Smooth muscle cell (in vitro differentiated cells): ENCODE data around the gene NCKIPSD. TPM values are rescaled to one million over a fixed set of nuclear protein-coding genes. Genes with fewer than 3 reads are reported as not detected.

Experiments used
- DNase-seq: peaks from one replicate; lab custom pipeline; 2025; ENCODE audit not compliant: unreplicated experiment; lab: John Stamatoyannopoulos, UW
- H2AFZ ChIP-seq: fragments of 200-600 bp; sonication (generic); 2 replicates; pipeline ENCODE4 v1.6.0; 2016; ENCODE audit warnings: antibody characterized with exemption, low read depth, mild to moderate bottlenecking
- H3F3A ChIP-seq: fragments of 200-600 bp; sonication (generic); 2 replicates; pipeline ENCODE4 v1.6.0; 2017; ENCODE audit warnings: antibody characterized with exemption, low read depth
- H3K27ac ChIP-seq: fragments of 200-600 bp; sonication (generic); 2 replicates; pipeline ENCODE4 v1.5.1; 2016; ENCODE audit warnings: low read depth, mild to moderate bottlenecking
- H3K27me3 ChIP-seq: fragments of 200-600 bp; sonication (generic); 2 replicates; pipeline ENCODE4 v1.6.1; 2016; ENCODE audit warnings: low read depth, mild to moderate bottlenecking
- H3K36me3 ChIP-seq: fragments of 200-600 bp; sonication (generic); 2 replicates; pipeline ENCODE4 v1.5.1; 2016; ENCODE audit warnings: low read depth
- H3K4me1 ChIP-seq: fragments of 200-600 bp; sonication (generic); 2 replicates; pipeline ENCODE4 v1.5.1; 2016; ENCODE audit warnings: low read depth
- H3K4me2 ChIP-seq: fragments of 200-600 bp; sonication (generic); 2 replicates; pipeline ENCODE4 v1.6.0; 2016; ENCODE audit warnings: mild to moderate bottlenecking
- H3K4me3 ChIP-seq: fragments of 200-600 bp; sonication (generic); 2 replicates; pipeline ENCODE4 v1.5.1; 2016; ENCODE audit warnings: mild to moderate bottlenecking
- H3K79me2 ChIP-seq: fragments of 200-600 bp; sonication (generic); 2 replicates; pipeline ENCODE4 v1.6.0; 2016; ENCODE audit warnings: low read depth, mild to moderate bottlenecking
- H3K9ac ChIP-seq: fragments of 200-600 bp; sonication (generic); 2 replicates; pipeline ENCODE4 v1.6.0; 2016; ENCODE audit warnings: low read depth
- H3K9me3 ChIP-seq: fragments of 200-600 bp; sonication (generic); replicated peaks from 2 replicates; pipeline ENCODE4 v1.5.1; 2016; ENCODE audit warnings: low read depth
- H4K20me1 ChIP-seq: fragments of 200-600 bp; sonication (generic); 2 replicates; pipeline ENCODE4 v1.6.0; 2016; ENCODE audit warnings: low read depth
- CTCF ChIP-seq: fragments of 200-600 bp; sonication (generic); IDR thresholded peaks from 2 replicates; pipeline ENCODE4 v1.5.1; 2017; ENCODE audit warnings: borderline replicate concordance, mild to moderate bottlenecking, antibody characterized with exemption; ENCODE audit not compliant: insufficient read depth, poor library complexity, severe bottlenecking
- WGBS: methylation state at CpG from one replicate; pipeline ENCODE4 v1.1.7; 2016; ENCODE audit warnings: low lambda C conversion rate; 5-methylcytosine and 5-hydroxymethylcytosine counted together
- polyA plus RNA-seq: library from polyadenylated mRNA; unstranded; fragments of >200 nt; fragmentation: Nextera tagmentation; extraction: Ambion mirVana; gene quantifications from 2 replicates; pipeline ENCODE4 v1.2.1, GENCODE V29; 2016
- total RNA-seq: library from RNA; depleted of rRNA; stranded (reverse); fragments of >200 nt; gene quantifications from 2 replicates; pipeline ENCODE4 v1.2.3, GENCODE V29; 2014

The NCKIPSD gene
- total and polyA plus RNA-seq, 2 experiments from 2014 or later: 13.8 to 21.6 TPM

DNA sequence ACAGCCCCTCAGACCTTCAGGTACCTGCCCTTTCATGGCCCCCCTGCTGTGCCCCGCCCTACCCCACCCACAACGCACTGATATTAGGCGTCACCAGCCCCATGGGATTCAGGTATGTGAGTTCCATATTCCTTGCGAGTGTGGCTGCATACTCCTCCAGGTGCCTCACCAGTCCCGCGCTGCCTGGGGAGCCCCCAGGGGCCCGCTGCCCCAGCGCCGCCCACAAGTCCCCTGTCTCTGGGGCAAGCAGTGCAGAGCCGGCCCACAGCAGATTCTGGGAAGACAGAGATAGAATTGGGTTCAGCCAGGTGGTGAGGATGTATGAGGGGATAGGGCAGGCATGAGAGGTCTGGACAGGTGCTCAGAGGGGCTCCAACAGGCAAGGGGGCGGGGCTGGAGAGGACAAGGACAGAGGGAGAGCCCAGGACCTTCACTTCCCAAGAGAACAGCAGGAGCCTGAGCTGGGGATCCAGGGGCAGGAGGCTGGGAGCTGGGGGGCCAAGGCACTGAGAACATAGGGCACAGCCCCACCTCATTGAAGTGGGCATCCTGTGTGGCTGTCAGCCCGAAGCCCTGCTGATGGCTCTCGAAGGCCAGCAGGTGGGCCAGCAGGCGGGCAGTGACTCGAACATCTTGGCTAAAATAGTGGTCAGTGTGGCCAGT lies 37.4 kb downstream of the NCKIPSD start:
- Histone ChIP-seq H3K4me2 (no peak overlapping the region), H3K9ac (no peak overlapping the region), H3K79me2 (no peaks in the 10 kb centered on the region), H4K20me1 (no peaks in the 10 kb centered on the region), H3K36me3 (no peaks in the 10 kb centered on the region), H3K9me3 (no peaks in the 10 kb centered on the region), H3F3A (no peaks in the 10 kb centered on the region), H2AFZ (no peak overlapping the region), H3K4me1 (no peaks in the 10 kb centered on the region), H3K4me3 (no peak overlapping the region), H3K27ac (no peak overlapping the region), H3K27me3 (no peaks in the 10 kb centered on the region)
- no peak for TF ChIP-seq CTCF
- DNase-seq: no peak
- 99% methylated on average over 15 of the region's 15 CpGs for WGBS

DNA sequence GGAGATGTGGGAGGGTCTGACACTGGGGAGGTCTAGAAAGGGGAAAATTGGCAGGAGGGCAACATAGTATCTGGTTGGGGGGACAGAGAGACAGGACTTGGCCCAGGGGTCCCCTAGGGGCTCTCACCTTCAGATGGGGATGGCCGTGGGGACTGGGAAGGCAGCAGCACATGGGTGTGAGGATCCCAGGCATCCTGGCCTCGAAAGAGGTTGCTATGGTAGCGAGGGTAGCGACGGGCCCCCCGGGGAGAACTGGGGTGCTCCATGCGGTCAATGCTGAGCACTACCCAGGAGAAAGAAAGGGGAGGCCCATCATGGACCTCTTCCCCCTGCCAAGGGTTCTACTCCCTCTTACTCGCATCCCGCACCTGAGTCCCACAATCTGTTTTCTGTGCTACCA lies 38.0 kb downstream of the NCKIPSD start:
- DNase-seq: no peak
- 98% methylated on average over 8 of the region's 9 CpGs for WGBS
- Histone ChIP-seq H3K9ac (no peak overlapping the region), H3K4me3 (no peak overlapping the region), H2AFZ (no peak overlapping the region), H3K4me1 (no peaks in the 10 kb centered on the region), H3F3A (no peaks in the 10 kb centered on the region), H3K27me3 (no peaks in the 10 kb centered on the region), H3K9me3 (no peaks in the 10 kb centered on the region), H3K4me2 (no peak overlapping the region), H3K27ac (no peak overlapping the region), H4K20me1 (no peaks in the 10 kb centered on the region), H3K79me2 (no peaks in the 10 kb centered on the region), H3K36me3 (no peaks in the 10 kb centered on the region)
- TF ChIP-seq CTCF: no peak

GRCh38 chr3:48644898-48645760 lies 40.6 kb downstream of the NCKIPSD start:
- H3K27me3 ChIP-seq: no peaks in the 10 kb centered on the region
- no peak overlapping the region for H3K4me3 ChIP-seq
- no peaks in the 10 kb centered on the region for H3K9me3 ChIP-seq
- no peak for TF ChIP-seq CTCF
- no peaks in the 10 kb centered on the region for H3K79me2 ChIP-seq
- no peak overlapping the region for H3K9ac ChIP-seq
- no peak for DNase-seq
- no peak overlapping the region for H2AFZ ChIP-seq
- H3F3A ChIP-seq: no peaks in the 10 kb centered on the region
- H3K27ac ChIP-seq: no peak overlapping the region
- H3K36me3 ChIP-seq: no peaks in the 10 kb centered on the region
- no peaks in the 10 kb centered on the region for H4K20me1 ChIP-seq
- no peak overlapping the region for H3K4me2 ChIP-seq
- H3K4me1 ChIP-seq: no peaks in the 10 kb centered on the region
- WGBS: 95% methylated on average over 22 of the region's 22 CpGs

- no peak overlapping the region for H3K27ac ChIP-seq
- no peaks in the 10 kb centered on the region for H3F3A ChIP-seq
- H3K79me2 ChIP-seq: no peaks in the 10 kb centered on the region
- H3K4me2 ChIP-seq: no peak overlapping the region
- no peak overlapping the region for H3K9ac ChIP-seq
- no peaks in the 10 kb centered on the region for H3K9me3 ChIP-seq
- no peak for DNase-seq
- H4K20me1 ChIP-seq: no peaks in the 10 kb centered on the region
- no peaks in the 10 kb centered on the region for H3K27me3 ChIP-seq
- H3K4me3 ChIP-seq: no peak overlapping the region
- no peaks in the 10 kb centered on the region for H3K4me1 ChIP-seq
- WGBS: 95% methylated on average over 12 of the region's 12 CpGs
- no peaks in the 10 kb centered on the region for H3K36me3 ChIP-seq
- no peak for TF ChIP-seq CTCF
- H2AFZ ChIP-seq: no peak overlapping the region
Observed at GRCh38 chr3:48642605-48643004, 43.1 kb downstream of the NCKIPSD start.
